22Rv1 (cell line): ENCODE results near the gene BANF1.

Source experiments
- CTCF ChIP-seq: fragments of 450-650 bp; IDR thresholded peaks from 2 replicates; pipeline ENCODE4 v1.5.1; 2017; ENCODE audit warnings: mild to moderate bottlenecking
- ZFX ChIP-seq: fragments of 450-650 bp; IDR thresholded peaks from 2 replicates; pipeline ENCODE4 v1.6.1; 2017; ENCODE audit warnings: antibody characterized with exemption, borderline replicate concordance

GRCh38 chr11:66006891-66007176 lies 4.5 kb downstream of the BANF1 start:
- TF ChIP-seq CTCF = no peak
- no peak for TF ChIP-seq ZFX
